GM12878 (cell line): ENCODE data around the gene GPC6. TPM values are rescaled to one million over a fixed set of nuclear protein-coding genes. Genes with fewer than 3 reads are reported as not detected.

Experiments
- ATAC-seq: fragments of 200-7000 bp; cut with Tn5 transposase; 3 replicates; pipeline ENCODE4 v1.9.1; 2020; ENCODE audit warnings: mild to moderate bottlenecking, moderate library complexity
- BruUV-seq: library from RNA; stranded (reverse); fragments of 400-500 nt; replicated peaks from 2 replicates; lab custom pipeline; 2021; lab: Mats Ljungman, UMichigan
- CTCF ChIA-PET: fragments of 300-600 bp; sonication (Branson Sonifier 250); formaldehyde crosslinking; extraction: SDS; loops from one replicate; lab custom pipeline; 2021; ENCODE audit warnings: inconsistent platforms; lab: Yijun Ruan, JAX
- POLR2A ChIA-PET: fragments of 350-600 bp; formaldehyde crosslinking; extraction: SDS; loops from one replicate; lab custom pipeline; 2021; ENCODE audit warnings: inconsistent platforms; lab: Charles Lee
- RAD21 ChIA-PET: fragments of 300-600 bp; sonication (Branson Sonifier 250); formaldehyde crosslinking; loops from one replicate; lab custom pipeline; 2023; ENCODE audit warnings: antibody characterized with exemption; ENCODE audit not compliant: unreplicated experiment; lab: Charles Lee
- SMC1A ChIA-PET: fragments of 300-600 bp; sonication (Branson Sonifier 250); formaldehyde crosslinking; loops from one replicate; lab custom pipeline; 2023; ENCODE audit not compliant: unreplicated experiment, uncharacterized antibody; lab: Charles Lee
- DNase-seq: peaks from one replicate; pipeline ENCODE4 v3.0.0-alpha.2; 2011; ENCODE audit warnings: low read depth, low spot score
- FAIRE-seq: peaks from 3 replicates; lab custom pipeline; 2011; peaks lifted over from hg19 to GRCh38; lab: Jason Lieb, UNC
- H2AFZ ChIP-seq: 2 replicates; pipeline ENCODE4 v1.6.0; 2011; ENCODE audit warnings: low read depth, low read length, control low read depth; ENCODE audit not compliant: control insufficient read depth
- H3K27ac ChIP-seq: 2 replicates; pipeline ENCODE4 v1.5.1; 2011; ENCODE audit warnings: control low read depth; ENCODE audit not compliant: control insufficient read depth, insufficient read depth
- H3K27me3 ChIP-seq, 2 experiments: replicated peaks in 1 of 2; 2 replicates each; pipeline versions ENCODE4 v1.6.0 to v1.6.1; 2011; ENCODE audit warnings: low read length in 1 of 2; ENCODE audit not compliant: control insufficient read depth in 2 of 2, insufficient read depth in 2 of 2
- H3K36me3 ChIP-seq, 2 experiments: 2 replicates each; pipeline ENCODE4 v1.5.1; 2011; ENCODE audit warnings: low read length in 1 of 2; ENCODE audit not compliant: control insufficient read depth in 2 of 2, insufficient read depth in 2 of 2
- H3K4me1 ChIP-seq: 2 replicates; pipeline ENCODE4 v1.6.1; 2011; ENCODE audit warnings: mild to moderate bottlenecking, low read length, moderate library complexity, mixed read lengths; ENCODE audit not compliant: control insufficient read depth, insufficient read depth
- H3K4me2 ChIP-seq: 2 replicates; pipeline ENCODE4 v1.6.0; 2011; ENCODE audit warnings: control low read depth; ENCODE audit not compliant: control insufficient read depth, insufficient read depth
- H3K4me3 ChIP-seq: fragments of 200-600 bp; sonication (generic); 2 replicates; pipeline ENCODE4 v1.5.1; 2016
- H3K79me2 ChIP-seq: 2 replicates; pipeline ENCODE4 v1.6.0; 2011; ENCODE audit warnings: low read length; ENCODE audit not compliant: control insufficient read depth, insufficient read depth
- H3K9ac ChIP-seq: 2 replicates; pipeline ENCODE4 v1.8.0; 2011; ENCODE audit warnings: low read length, control low read depth, mixed read lengths; ENCODE audit not compliant: control insufficient read depth, insufficient read depth
- H3K9me3 ChIP-seq: replicated peaks from 3 replicates; pipeline ENCODE4 v1.5.1; 2011; ENCODE audit warnings: mild to moderate bottlenecking, low read length; ENCODE audit not compliant: control insufficient read depth, insufficient read depth
- H4K20me1 ChIP-seq: 2 replicates; pipeline ENCODE4 v1.6.0; 2011; ENCODE audit not compliant: control insufficient read depth, insufficient read depth
- JUND ChIP-seq: IDR thresholded peaks from 2 replicates; pipeline ENCODE4 v1.6.1; 2012; ENCODE audit warnings: low read depth, mild to moderate bottlenecking, low read length, improper control_type of control experiment, moderate library complexity
- MTA3 ChIP-seq: IDR thresholded peaks from 2 replicates; pipeline ENCODE4 v1.6.1; 2012; ENCODE audit warnings: low read length, inconsistent platforms, borderline replicate concordance
- TBL1XR1 ChIP-seq: IDR thresholded peaks from 2 replicates; pipeline ENCODE4 v1.6.1; 2012; ENCODE audit warnings: low read depth, low read length, improper control_type of control experiment
- ZNF24 ChIP-seq: fragments of 450-650 bp; IDR thresholded peaks from 2 replicates; pipeline ENCODE4 v1.6.1; 2017; ENCODE audit warnings: antibody characterized with exemption, mild to moderate bottlenecking
- WGBS: methylation state at CpG from one replicate; pipeline ENCODE4 v1.1.6; 2016; ENCODE audit warnings: low lambda C conversion rate; ENCODE audit not compliant: insufficient replicate concordance, insufficient coverage; ENCODE audit errors: missing lambda C conversion rate; 5-methylcytosine and 5-hydroxymethylcytosine counted together
- in situ Hi-C: fragments of 300-500 bp; cut with MboI; formaldehyde crosslinking; loops from 9 replicates; pipeline ENCODE4 v1.14.3; 2018; ENCODE audit warnings: mixed read lengths
- intact Hi-C: fragments of 100-400 bp; cut with micrococcal nuclease; formaldehyde crosslinking; loops from one replicate; pipeline ENCODE4 v1.14.2; 2022; ENCODE audit not compliant: unreplicated experiment
- polyA plus RNA-seq, 11 experiments: library from polyadenylated mRNA; depleted of rRNA in 4 of 11; unstranded in 6 of 11; stranded (reverse) in 5 of 11; fragments of >200 nt; fragmentation: Nextera tagmentation in 4 of 11; fragmentation: Illumina TruSeq in 1 of 11; extraction: Ambion mirVana in 4 of 11; extraction: Trizol in 1 of 11; gene quantifications; 1 replicate in 1 of 11; 2 replicates in 10 of 11; pipeline versions ENCODE4 v1.2.1 to v1.2.3, GENCODE V29; 2011 to 2016; ENCODE audit warnings: inconsistent platforms in 2 of 11, missing spikeins in 2 of 11, low read depth in 1 of 11
- total RNA-seq, 4 experiments: library from RNA; depleted of rRNA in 3 of 4; stranded (reverse); fragments of >200 nt in 3 of 4; fragmentation: Illumina TruSeq in 1 of 4; extraction: Trizol in 1 of 4; gene quantifications; 2 replicates each; pipeline versions ENCODE4 v1.2.1 to v1.2.3, GENCODE V29; 2013 to 2021
- TF ChIP-seq, protein P1 (sequence below): fragments of 450-650 bp; IDR thresholded peaks from 2 replicates; pipeline ENCODE4 v1.6.1; 2018; ENCODE audit warnings: borderline replicate concordance, mild to moderate bottlenecking; ENCODE audit not compliant: partially characterized antibody

The GPC6 gene
- total and polyA plus RNA-seq, 10 of the 15 experiments (the other 5 are each of a cell fraction or from before 2014, with no cell fraction given) = 0.03 to 0.04 (median 0.03) TPM; not detected in 7

DNA sequence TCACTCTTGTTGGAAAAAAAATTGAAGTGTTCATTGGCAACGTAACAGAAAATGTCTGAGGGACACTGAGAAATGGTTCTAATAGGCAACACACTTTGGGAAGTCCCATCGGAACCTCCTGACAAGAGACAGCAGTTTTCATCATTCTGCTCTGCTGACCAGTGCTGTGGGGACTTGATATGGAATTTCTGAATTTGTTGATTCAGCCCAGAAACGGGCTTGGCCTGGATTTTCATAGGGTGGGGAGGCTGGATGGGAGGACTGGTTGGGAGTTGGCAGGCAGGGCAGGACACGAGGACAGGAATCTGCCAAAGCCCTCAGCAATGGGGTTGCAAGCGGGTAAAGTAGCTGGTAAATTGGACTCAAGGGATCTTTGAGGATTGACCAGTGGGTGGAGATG, 1156.4 kb downstream of the GPC6 start:
- no peak for FAIRE-seq
- H3K9me3 ChIP-seq = no peaks in the 10 kb centered on the region
- H3K9ac ChIP-seq = no peak overlapping the region
- H3K27ac ChIP-seq = no peak overlapping the region
- no peak overlapping the region for H3K4me3 ChIP-seq
- H3K36me3 ChIP-seq = no peaks in the 10 kb centered on the region
- DNase-seq = no peak
- in situ Hi-C loops = no loop called here
- RAD21 ChIA-PET = no interaction called here
- SMC1A ChIA-PET = no interaction called here
- intact Hi-C loops = no loop called here
- H4K20me1 ChIP-seq = no peaks in the 10 kb centered on the region
- BruUV-seq = no TSS peak
- H3K27me3 ChIP-seq = no peaks in the 10 kb centered on the region; a peak in 1 of 4 replicates
- no peaks in the 10 kb centered on the region for H3K4me1 ChIP-seq
- no peak overlapping the region for H3K4me2 ChIP-seq
- CTCF ChIA-PET = no interaction called here
- no peak for ATAC-seq
- no peaks in the 10 kb centered on the region for H3K79me2 ChIP-seq
- POLR2A ChIA-PET = no interaction called here
- 16% methylated on average over 5 of the region's 5 CpGs for WGBS
- TF ChIP-seq MTA3 = no peak
- TF ChIP-seq, protein P1, sequence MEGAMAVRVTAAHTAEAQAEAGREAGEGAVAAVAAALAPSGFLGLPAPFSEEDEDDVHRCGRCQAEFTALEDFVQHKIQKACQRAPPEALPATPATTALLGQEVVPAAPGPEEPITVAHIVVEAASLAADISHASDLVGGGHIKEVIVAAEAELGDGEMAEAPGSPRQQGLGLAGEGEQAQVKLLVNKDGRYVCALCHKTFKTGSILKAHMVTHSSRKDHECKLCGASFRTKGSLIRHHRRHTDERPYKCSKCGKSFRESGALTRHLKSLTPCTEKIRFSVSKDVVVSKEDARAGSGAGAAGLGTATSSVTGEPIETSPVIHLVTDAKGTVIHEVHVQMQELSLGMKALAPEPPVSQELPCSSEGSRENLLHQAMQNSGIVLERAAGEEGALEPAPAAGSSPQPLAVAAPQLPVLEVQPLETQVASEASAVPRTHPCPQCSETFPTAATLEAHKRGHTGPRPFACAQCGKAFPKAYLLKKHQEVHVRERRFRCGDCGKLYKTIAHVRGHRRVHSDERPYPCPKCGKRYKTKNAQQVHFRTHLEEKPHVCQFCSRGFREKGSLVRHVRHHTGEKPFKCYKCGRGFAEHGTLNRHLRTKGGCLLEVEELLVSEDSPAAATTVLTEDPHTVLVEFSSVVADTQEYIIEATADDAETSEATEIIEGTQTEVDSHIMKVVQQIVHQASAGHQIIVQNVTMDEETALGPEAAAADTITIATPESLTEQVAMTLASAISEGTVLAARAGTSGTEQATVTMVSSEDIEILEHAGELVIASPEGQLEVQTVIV = no peak
- TF ChIP-seq TBL1XR1 = no peak
- TF ChIP-seq JUND = no peak
- no peak for TF ChIP-seq ZNF24
- no peak overlapping the region for H2AFZ ChIP-seq
